ENCODE data around the gene SH3RF2.
"Not testable (repeated sequence)": the region's sequence is repeated elsewhere in the genome, so short reads cannot be mapped to it uniquely, and the experiment has no call there.

SH3RF2 gene

DNA sequence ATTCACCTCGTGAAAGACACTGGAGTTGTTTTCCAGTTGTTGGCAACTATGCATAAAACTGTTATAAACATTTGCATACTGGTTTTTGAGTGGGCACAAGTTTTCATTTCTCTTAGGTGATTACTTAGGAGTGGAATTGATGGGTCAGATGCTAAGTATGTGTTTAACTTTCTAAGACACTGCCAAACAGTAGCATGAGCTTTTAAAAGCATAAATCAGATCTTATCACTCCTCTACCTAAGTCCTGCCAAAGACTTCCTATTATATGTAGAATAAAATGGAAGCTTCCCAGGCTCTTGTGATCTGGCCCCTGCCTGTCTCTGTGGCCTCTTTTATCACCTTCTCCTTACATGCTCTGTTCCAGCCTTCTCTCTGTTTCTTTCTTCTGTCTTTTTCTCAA is 72.6 kb downstream of the SH3RF2 start:
- H3K27ac ChIP-seq = no peak overlapping the region
- TF ChIP-seq, protein P1, sequence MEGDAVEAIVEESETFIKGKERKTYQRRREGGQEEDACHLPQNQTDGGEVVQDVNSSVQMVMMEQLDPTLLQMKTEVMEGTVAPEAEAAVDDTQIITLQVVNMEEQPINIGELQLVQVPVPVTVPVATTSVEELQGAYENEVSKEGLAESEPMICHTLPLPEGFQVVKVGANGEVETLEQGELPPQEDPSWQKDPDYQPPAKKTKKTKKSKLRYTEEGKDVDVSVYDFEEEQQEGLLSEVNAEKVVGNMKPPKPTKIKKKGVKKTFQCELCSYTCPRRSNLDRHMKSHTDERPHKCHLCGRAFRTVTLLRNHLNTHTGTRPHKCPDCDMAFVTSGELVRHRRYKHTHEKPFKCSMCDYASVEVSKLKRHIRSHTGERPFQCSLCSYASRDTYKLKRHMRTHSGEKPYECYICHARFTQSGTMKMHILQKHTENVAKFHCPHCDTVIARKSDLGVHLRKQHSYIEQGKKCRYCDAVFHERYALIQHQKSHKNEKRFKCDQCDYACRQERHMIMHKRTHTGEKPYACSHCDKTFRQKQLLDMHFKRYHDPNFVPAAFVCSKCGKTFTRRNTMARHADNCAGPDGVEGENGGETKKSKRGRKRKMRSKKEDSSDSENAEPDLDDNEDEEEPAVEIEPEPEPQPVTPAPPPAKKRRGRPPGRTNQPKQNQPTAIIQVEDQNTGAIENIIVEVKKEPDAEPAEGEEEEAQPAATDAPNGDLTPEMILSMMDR (conservative IDR thresholded peaks at IDR 0.05) = no peak

DNA sequence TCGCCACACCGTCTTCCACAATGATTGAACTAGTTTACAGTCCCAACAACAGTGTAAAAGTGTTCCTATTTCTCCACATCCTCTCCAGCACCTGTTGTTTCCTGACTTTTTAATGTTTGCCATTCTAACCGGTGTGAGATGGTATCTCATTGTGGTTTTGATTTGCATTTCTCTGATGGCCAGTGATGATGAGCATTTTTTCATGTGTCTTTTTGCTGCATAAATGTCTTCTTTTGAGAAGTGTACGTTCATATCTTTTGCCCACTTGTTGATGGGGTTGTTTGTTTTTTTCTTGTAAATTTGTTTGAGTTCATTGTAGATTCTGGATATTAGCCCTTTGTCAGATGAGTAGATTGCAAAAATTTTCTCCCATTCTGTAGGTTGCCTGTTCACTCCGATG is 74.1 kb downstream of the SH3RF2 start:
- H3K27ac ChIP-seq = not testable (repeated sequence)

DNA sequence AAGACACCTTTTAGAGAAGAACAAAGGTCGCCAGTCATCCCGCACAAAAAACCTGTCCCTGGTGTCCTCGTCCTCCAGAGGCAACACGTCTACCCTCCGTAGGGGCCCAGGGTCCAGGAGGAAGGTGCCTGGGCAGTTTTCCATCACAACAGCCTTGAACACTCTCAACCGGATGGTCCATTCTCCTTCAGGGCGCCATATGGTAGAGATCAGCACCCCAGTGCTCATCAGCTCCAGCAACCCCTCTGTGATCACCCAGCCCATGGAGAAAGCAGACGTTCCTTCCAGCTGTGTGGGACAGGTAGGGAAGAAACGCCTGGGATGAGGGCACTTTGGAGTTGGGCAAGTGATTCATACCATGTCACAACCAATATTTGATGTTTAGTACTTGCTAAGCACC is 77.4 kb downstream of the SH3RF2 start:
- TF ChIP-seq, protein P1 (conservative IDR thresholded peaks at IDR 0.05) = no peak
- no peak overlapping the region for H3K27ac ChIP-seq

DNA sequence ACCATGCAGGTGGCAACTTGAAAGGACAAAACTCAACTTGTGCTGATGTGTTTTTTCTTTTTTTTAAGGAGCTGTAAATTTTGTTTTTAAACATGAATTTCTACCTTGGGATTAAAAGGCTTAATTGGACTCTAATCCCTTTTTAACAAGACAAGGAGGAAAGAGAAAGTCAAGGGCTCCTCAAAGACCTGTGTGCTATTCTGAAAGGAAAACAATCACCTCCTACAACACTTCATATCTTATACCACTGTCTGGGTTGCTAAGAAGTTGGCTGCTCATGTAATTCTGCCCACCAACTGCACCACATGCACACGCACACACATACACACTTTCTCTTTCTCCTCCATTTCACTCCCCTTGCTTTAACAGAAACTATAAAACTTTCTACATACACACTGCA is 78.6 kb downstream of the SH3RF2 start:
- no peak overlapping the region for H3K27ac ChIP-seq
- TF ChIP-seq, protein P1 (conservative IDR thresholded peaks at IDR 0.05) = no peak

DNA sequence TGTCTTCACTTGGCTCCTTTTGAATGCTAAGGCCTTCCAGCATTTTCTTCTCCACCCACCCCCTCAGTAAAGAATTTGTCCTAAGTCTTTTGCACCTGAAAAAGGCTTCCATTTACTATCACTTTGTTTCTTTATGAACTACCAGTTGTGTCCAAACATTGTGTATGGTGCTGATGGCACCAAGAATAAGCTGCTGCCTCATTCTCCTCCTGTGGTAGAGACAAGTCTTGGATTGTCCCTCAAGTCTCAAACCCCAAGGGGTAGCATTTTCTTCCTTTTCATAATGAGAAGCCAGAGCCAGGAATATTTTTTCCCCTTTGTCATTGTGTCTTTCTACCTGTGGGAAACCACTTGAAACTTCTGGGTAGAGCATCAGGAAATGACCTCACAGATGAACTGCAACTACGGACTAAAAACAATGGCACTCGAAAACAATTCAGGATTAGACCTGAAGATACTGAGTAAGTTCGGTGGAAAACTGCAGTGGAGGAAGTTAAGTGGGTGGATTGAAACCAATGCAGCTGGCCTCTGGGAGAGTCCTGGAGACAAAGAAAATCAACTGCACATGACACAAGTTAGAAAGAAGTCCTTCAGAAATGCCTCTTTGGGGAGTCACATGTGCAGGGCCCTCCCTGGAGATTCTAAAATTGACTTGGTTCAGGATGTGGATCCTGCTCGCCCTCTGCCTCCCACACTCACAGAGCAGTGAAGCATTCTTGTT is 80.5 kb downstream of the SH3RF2 start:
- TF ChIP-seq, protein P1 (conservative IDR thresholded peaks at IDR 0.05) = no peak
- H3K27ac ChIP-seq = no peak overlapping the region

DNA sequence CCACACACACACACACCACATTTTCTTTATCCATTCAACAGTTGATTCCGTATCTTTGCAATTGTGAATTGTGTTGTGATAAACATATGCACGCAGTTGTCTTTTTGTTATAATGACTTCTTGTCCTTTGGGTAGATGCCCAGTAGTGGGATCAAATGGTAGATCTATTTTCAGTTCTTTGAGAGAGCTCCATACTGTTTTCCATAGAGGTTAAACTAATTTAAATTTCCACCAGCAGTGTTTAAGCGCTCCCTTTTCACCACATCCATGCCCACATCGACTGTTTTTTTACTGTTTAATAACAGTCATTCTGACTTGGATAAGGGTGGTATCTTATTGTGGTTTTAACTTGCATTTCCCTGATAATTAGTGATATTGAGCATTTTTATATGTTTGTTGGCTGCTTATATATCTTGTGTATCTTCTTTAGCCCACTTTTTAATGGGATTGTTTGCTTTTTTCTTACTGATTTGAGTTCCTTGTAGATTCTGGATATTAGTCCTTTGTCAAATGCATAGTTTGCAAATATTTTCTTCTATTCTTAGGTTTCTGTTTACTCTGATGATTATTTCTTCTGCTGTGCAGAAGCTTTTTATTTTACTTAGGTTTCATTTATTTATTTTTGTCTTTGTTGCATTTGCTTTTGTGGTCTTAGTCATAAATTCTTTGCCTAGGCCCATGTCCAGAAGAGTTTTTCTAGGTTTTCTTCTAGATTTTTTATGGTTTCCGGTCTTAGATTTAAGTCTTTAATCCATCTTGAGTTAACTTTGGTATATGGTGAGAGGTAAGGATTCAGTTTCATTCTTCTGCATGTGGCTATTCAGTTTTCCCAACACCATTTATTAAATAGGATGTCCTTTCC is 82.4 kb downstream of the SH3RF2 start:
- TF ChIP-seq, protein P1 (conservative IDR thresholded peaks at IDR 0.05) = no peak
- H3K27ac ChIP-seq = no peak overlapping the region

DNA sequence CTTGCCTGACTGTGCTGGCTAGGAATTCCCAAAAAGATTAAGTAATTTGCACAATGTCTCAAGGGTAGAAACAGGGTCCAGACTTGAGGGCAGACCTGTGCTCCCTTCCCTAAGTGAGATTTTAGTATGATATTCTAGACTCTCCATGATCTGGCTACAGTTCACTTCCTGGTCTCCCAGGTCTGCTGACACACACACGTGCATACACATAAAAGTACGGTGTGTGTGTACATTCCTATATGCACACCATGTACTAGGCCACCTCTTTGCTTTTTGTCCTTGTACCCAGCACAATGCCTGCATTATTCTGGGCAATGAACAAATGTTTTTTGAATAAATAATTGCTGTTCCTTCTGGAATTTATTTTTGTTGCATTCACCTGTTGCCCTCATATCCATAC is 83.7 kb downstream of the SH3RF2 start:
- TF ChIP-seq, protein P1 (conservative IDR thresholded peaks at IDR 0.05) = no peak
- H3K27ac ChIP-seq = no peak overlapping the region

DNA sequence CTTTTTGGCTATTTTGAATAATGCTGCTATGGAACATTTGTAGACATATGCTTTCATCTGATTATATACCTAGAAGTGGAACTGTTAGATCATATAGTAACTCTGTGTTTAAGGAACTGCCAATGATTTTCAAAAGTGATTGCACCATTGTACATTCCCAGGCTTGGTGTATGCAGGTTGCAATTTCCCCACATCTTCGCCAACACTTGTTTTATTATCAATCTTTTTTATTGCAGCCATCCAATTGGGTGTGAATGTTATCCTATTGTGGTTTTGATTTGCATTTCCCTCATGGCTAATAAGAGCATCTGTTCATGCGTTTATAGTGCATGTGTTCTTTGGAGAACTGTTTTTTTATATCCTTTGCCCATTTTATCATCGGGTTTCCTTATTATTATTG is 87.7 kb downstream of the SH3RF2 start:
- TF ChIP-seq, protein P1 (conservative IDR thresholded peaks at IDR 0.05) = no peak
- no peak overlapping the region for H3K27ac ChIP-seq

Measured in VCaP (cell line).